ENCODE data around the gene HSPH1. TPM values are rescaled to one million over a fixed set of nuclear protein-coding genes. Genes with fewer than 3 reads are reported as not detected.

Gene HSPH1
- total and polyA plus RNA-seq, 2 donors (not counting 3 experiments of a cell fraction or from before 2014, with no cell fraction given): 15.8 to 124 TPM

DNA sequence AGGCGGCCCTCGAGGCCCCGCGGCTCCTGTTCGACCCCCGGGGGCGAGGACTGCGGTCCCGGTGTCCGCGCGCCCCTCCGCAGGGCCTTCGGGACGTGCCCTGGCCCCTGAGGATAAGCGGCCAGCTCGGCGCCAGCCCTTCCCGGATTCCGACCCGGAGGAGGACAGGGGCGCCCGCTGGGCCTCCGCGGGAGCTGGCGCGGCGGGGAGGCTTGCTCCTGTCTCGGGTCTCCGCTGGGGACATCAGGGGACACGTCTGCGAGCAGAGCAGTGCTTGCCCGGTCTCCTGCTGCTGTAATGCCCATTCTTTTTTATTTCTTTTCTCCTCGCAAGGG lies 38.9 kb upstream of the HSPH1 start:
- ChIA-PET POLR2A (interaction anchor here (0.7 kb wide), 1 partner anchor 48 kb away, joined by 3 read pairs; no protein-coding TSS in a partner anchor), CTCF (interaction anchor here (0.7 to 2.6 kb wide), 6 partner anchors 9 to 224 kb away, joined by 3 to 14 read pairs (median 4); no protein-coding TSS in a partner anchor)
- Histone ChIP-seq H2AFZ (ENCODE audit: low read depth, low read length) (peak overlapping the region; percentile 93), H3K36me3 (ENCODE audit: control insufficient read depth in 2 of 2, extremely low read depth in 1 of 2, insufficient read depth in 2 of 2, low read length in 2 of 2) (no peaks in the 10 kb centered on the region), H3K4me2 (ENCODE audit: insufficient read depth, low read length) (peak overlapping the region; percentile 92), H3K4me1 (ENCODE audit: control insufficient read depth, extremely low read depth, insufficient read depth, low read length) (peaks cover 15% of the 10 kb centered on the region), H4K20me1 (replicated peaks; ENCODE audit: control insufficient read depth, extremely low read depth, insufficient read depth, low read length) (peaks cover 2% of the 10 kb centered on the region), H3K79me2 (ENCODE audit: control insufficient read depth, insufficient read depth, low read length) (no peaks in the 10 kb centered on the region), H3K27me3 (ENCODE audit: control insufficient read depth in 2 of 2, insufficient read depth in 2 of 2, low read length in 2 of 2) (no peaks in the 10 kb centered on the region), H3K9me3 (replicated peaks; ENCODE audit: control insufficient read depth, insufficient read depth, low read length) (no peaks in the 10 kb centered on the region), H3K27ac (ENCODE audit: insufficient read depth, low read depth, low read length) (peak overlapping the region; percentile 83), H3K4me3 (replicated peaks in 1 of 3; ENCODE audit: insufficient read depth in 1 of 3, low read depth in 1 of 3, low read length in 3 of 3) (peak overlapping the region; percentile 66 to 87 (median 83)), H3K9ac (replicated peaks; ENCODE audit: extremely low read depth, insufficient read depth, low read length) (peak overlapping the region; percentile 87), H3K9me1 (replicated peaks; ENCODE audit: control insufficient read depth, extremely low read depth, insufficient read depth, low read length) (no peaks in the 10 kb centered on the region)
- peak; percentile 74 for FAIRE-seq
- dilution Hi-C loops (cut with MboI; ENCODE audit: extremely low pct_ligation_motif_present, low sequenced_read_pairs) (no loop called here), intact Hi-C loops (cut with micrococcal nuclease) (no loop called here)
- peak; percentile 55 for DNase-seq (ENCODE audit: low read depth, low spot score)
- TF ChIP-seq, protein P1, sequence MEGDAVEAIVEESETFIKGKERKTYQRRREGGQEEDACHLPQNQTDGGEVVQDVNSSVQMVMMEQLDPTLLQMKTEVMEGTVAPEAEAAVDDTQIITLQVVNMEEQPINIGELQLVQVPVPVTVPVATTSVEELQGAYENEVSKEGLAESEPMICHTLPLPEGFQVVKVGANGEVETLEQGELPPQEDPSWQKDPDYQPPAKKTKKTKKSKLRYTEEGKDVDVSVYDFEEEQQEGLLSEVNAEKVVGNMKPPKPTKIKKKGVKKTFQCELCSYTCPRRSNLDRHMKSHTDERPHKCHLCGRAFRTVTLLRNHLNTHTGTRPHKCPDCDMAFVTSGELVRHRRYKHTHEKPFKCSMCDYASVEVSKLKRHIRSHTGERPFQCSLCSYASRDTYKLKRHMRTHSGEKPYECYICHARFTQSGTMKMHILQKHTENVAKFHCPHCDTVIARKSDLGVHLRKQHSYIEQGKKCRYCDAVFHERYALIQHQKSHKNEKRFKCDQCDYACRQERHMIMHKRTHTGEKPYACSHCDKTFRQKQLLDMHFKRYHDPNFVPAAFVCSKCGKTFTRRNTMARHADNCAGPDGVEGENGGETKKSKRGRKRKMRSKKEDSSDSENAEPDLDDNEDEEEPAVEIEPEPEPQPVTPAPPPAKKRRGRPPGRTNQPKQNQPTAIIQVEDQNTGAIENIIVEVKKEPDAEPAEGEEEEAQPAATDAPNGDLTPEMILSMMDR (IDR thresholded peaks at IDR 0.05; ENCODE audit: extremely low read depth in 1 of 2, insufficient read depth in 1 of 2, low read depth in 1 of 2, low read length in 2 of 2): peak in 1 of 2 donors; percentile 13
- TF ChIP-seq GATA2 (IDR thresholded peaks at IDR 0.05; ENCODE audit: insufficient read depth, insufficient read length, low read depth, low read length) (no peak), POLR2AphosphoS5 (IDR thresholded peaks at IDR 0.05; ENCODE audit: insufficient read depth, low read depth, low read length) (no peak), MYC (IDR thresholded peaks at IDR 0.05; ENCODE audit: low read depth, low read length) (no peak)
- TF ChIP-seq, protein P2, sequence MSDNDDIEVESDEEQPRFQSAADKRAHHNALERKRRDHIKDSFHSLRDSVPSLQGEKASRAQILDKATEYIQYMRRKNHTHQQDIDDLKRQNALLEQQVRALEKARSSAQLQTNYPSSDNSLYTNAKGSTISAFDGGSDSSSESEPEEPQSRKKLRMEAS (IDR thresholded peaks at IDR 0.05; ENCODE audit: insufficient read depth, insufficient read length): no peak
- BruUV-seq (replicated peaks): no TSS peak

All from endothelial cell of umbilical vein (primary cell).